ENCODE measurements around the gene EDIL3.

DNA sequence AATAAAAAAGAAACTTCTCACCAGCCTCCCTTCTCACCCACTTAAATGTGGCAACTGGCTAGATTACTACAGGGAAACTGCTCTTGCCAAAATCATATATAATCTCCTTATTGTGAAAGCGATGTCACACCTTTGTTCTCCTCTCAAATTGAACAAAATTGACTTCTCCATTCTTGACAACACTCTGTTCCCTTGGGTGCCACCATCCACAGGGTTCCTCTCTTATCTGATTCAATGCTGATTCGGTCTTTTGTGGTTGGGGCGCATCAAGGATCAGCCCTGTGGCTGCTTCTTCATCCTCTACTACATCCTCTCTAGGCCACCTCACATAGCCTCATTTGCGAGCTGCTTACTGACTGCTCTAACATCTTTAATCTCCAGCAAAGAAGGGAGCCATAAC, 86.1 kb downstream of the EDIL3 start:
- no peak for TF ChIP-seq EP300 (IDR thresholded peaks at IDR 0.05)
- TF ChIP-seq, protein P1, sequence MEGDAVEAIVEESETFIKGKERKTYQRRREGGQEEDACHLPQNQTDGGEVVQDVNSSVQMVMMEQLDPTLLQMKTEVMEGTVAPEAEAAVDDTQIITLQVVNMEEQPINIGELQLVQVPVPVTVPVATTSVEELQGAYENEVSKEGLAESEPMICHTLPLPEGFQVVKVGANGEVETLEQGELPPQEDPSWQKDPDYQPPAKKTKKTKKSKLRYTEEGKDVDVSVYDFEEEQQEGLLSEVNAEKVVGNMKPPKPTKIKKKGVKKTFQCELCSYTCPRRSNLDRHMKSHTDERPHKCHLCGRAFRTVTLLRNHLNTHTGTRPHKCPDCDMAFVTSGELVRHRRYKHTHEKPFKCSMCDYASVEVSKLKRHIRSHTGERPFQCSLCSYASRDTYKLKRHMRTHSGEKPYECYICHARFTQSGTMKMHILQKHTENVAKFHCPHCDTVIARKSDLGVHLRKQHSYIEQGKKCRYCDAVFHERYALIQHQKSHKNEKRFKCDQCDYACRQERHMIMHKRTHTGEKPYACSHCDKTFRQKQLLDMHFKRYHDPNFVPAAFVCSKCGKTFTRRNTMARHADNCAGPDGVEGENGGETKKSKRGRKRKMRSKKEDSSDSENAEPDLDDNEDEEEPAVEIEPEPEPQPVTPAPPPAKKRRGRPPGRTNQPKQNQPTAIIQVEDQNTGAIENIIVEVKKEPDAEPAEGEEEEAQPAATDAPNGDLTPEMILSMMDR (IDR thresholded peaks at IDR 0.05), result no peak

Data from tibial nerve (tissue), 4 donors.